GM18861 (cell line): ENCODE results near the gene ARHGEF40.

ENCODE experiments used
- ATAC-seq: cut with Tn5 transposase; IDR thresholded peaks from one replicate; pipeline ENCODE4 v1.9.1; 2021; ENCODE audit not compliant: unreplicated experiment

Gene ARHGEF40

DNA sequence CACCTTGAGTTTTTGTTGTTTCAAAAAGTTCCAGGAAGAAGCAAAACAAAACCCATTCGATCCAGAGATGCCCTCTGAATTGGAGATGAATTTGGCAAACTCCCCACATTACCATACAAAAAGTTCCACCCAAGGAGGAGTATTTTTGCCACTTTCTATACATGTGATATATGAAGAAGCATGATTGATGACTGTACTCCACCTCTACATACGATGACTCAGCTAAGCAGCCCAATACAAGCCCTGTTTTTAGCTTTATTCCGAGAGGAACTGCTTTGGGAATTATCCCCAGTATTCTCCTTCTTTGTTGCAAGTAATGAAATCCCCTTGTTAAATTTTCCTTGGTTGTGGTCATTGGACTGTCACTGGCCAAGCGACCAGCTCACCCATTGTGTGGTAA, 42.2 kb downstream of the ARHGEF40 start:
- no peak for ATAC-seq

DNA sequence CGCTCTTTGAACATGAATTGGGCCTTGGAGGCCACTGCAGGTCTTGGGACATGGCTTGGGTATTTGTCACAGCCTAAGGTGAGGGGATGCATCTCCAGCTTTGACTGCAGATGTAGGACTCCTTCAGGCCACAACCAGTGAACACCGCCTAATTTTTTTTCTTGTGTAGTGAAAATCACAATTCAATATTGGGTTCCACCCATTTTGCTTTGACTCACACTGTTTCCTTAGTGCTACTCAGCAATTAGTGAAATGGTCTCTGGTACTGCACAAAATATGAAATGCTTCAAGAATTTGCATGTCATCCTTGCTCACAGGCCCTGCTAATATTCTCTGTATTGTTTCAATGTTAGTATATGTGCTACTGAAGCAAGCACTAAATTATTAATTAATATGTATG, 43.3 kb downstream of the ARHGEF40 start:
- ATAC-seq, result no peak

DNA sequence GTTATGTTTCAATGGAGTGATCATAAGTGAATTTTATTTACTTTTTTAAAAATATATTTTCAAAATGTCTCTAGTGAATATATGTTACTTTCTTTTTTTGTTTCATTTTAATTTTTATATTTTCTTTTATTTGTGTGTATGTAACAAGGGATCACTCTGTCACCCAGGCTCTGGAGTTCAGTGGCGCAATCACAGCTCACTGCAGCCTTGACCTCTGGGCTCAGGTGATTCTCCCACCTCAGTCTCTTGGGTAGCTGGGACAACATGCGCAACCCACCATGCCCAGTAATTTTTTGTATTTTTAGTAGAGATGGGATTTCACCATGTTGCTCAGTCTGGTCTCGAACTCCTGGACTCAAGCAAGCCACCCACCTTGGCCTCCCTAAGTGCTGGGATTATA, 48.8 kb downstream of the ARHGEF40 start:
- ATAC-seq, result no peak

DNA sequence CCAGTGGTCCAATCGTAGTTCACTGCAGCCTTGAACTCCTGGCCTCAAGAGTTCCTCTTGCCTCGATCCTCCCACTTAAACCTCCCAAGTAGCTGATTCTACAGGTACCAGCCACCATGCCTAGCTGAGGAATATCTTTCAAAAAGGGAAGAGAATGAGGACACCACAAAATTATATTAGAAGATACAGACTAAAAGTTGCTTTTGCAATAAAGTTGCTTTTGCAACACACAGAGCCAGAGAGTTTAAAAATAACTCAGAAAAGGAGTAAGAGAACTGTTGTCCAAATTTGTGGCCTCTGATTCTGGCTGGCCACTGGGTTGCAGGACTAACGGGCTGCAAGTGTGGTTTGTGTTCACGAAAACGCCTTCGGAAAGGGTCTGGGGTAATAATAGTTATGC, 50.6 kb downstream of the ARHGEF40 start:
- ATAC-seq, result no peak

DNA sequence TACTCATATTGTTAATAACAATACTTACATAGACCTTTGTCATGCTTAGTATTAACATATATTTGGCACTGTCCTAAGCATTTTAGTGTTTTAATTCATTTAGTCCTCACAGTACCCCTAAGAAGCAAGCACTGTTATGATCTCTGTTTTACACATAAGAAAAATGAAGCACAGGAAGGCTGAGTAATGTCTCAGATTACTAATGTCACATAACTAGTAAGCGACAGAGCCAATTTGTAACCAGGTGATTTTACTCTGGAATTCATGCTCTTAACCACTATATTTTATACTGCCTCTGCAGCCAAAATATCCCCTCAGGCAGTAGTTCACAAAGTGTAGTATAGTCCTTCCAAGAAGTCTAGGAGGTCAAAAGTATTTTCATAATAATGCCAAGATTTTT, 51.0 kb downstream of the ARHGEF40 start:
- no peak for ATAC-seq

DNA sequence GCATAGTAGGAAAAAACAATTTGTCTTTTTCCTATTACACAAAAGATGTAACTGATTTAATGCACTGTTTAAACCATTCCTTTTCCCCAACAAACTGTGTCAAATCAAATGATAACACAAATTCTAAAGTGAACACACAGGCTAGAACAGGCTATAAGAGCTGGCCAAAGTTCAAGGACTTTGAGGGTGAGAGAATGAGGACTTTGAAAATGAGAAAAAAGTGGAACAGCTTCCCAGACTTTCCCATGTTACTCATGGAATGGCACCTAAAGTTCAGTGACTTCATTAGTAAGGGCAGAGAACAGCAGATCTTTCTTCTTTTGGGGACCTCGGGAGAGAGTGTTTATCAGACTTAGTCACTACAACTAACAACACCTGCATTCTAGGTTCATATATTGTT, 53.3 kb downstream of the ARHGEF40 start:
- no peak for ATAC-seq

DNA sequence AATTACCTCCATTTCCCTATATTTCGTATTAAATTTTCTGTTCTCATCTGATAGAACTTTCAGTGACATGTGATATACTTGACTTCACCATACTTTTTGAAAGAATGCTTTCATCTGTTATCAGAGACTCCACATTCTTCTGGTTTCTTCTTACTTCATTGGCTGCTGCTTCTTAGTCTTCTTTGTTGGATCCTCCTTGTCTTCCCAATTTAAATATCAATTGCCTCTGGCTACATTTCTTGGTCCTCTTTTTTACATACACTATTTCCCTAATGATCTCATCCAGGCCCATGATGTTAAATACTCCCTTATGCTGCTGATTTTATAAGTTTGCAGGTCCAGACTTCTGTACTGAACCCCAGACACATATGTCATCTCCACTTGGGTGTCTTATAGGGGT, 63.8 kb downstream of the ARHGEF40 start:
- ATAC-seq, result no peak

DNA sequence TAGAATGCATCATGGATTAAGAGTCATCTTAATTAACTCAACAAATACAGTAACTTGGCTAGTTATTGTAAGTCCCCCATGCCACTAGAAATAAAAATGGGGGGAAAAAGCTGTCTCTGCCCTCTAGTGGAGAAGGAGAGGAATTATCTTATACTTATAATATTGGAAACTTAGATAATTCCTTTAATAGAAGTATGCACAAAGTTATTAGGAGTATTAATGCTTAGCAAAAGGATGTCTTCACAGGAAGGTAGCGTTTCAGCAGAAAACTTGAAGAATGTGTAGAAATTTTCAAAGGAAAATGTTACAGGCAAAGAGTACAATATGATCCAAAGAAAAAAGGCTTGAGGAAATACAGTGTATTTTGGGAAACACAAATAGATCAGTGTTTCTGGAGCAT, 65.9 kb downstream of the ARHGEF40 start:
- ATAC-seq, result no peak
